Cerebellar cortex (tissue), 1 donor: ENCODE results near the gene COL1A2.

Source experiments
- DNase-seq: peaks from one replicate; pipeline ENCODE4 v3.0.0-alpha.2; 2015; ENCODE audit warnings: low spot score

COL1A2 gene

GRCh38 chr7:94384315-94384714 is 10.4 kb upstream of the COL1A2 start:
- no peak for DNase-seq

- no peak for DNase-seq
Observed at GRCh38 chr7:94386416-94386815, 8.3 kb upstream of the COL1A2 start.

GRCh38 chr7:94388540-94388939 is 6.2 kb upstream of the COL1A2 start:
- no peak for DNase-seq

GRCh38 chr7:94389381-94389780 is 5.3 kb upstream of the COL1A2 start:
- DNase-seq: no peak

- DNase-seq: no peak
Observed at GRCh38 chr7:94391726-94392392, 2.8 kb upstream of the COL1A2 start.

- DNase-seq: no peak
Observed at GRCh38 chr7:94392393-94392786, 2.3 kb upstream of the COL1A2 start.

- no peak for DNase-seq
Observed at GRCh38 chr7:94393246-94394108, 1.2 kb upstream of the COL1A2 start.

GRCh38 chr7:94394109-94394436 is 622 bp upstream of the COL1A2 start:
- DNase-seq: no peak

- DNase-seq: peak; percentile 58
Observed at GRCh38 chr7:94395141-94396036, 694 bp downstream of the COL1A2 start.

GRCh38 chr7:94396037-94396431 is 1.3 kb downstream of the COL1A2 start:
- no peak for DNase-seq

- DNase-seq: no peak
Observed at GRCh38 chr7:94396596-94396995, 1.9 kb downstream of the COL1A2 start.

- no peak for DNase-seq
Observed at GRCh38 chr7:94397722-94398121, 3.0 kb downstream of the COL1A2 start.

- no peak for DNase-seq
Observed at GRCh38 chr7:94398841-94399240, 4.1 kb downstream of the COL1A2 start.

- no peak for DNase-seq
Observed at GRCh38 chr7:94400022-94400421, 5.3 kb downstream of the COL1A2 start.

- DNase-seq: no peak
Observed at GRCh38 chr7:94400643-94401427, 6.1 kb downstream of the COL1A2 start.

- DNase-seq: no peak
Observed at GRCh38 chr7:94401428-94401814, 6.7 kb downstream of the COL1A2 start.

GRCh38 chr7:94403546-94403945 is 8.9 kb downstream of the COL1A2 start:
- DNase-seq: no peak

GRCh38 chr7:94405506-94405905 is 10.8 kb downstream of the COL1A2 start:
- no peak for DNase-seq

- no peak for DNase-seq
Observed at GRCh38 chr7:94406696-94407095, 12.0 kb downstream of the COL1A2 start.

GRCh38 chr7:94409200-94409948 is 14.7 kb downstream of the COL1A2 start:
- no peak for DNase-seq
